Gastrocnemius medialis (tissue), 4 donors: ENCODE measurements around the gene C22orf23.

ENCODE experiments used
- POLR2A ChIP-seq, 2 donors: fragments of 450-650 bp; IDR thresholded peaks; one replicate each; pipeline ENCODE4 v1.6.1; 2017; ENCODE audit warnings: antibody characterized with exemption in 2 of 2, mild to moderate bottlenecking in 2 of 2, moderate library complexity in 2 of 2
- TF ChIP-seq, protein P1 (sequence below), 5 experiments: fragments of 450-650 bp in 3 of 5; fragments of 200-600 bp in 2 of 5; sonication (generic) in 2 of 5; IDR thresholded peaks in 4 of 5; conservative IDR thresholded peaks in 1 of 5; 1 replicate in 4 of 5; 2 replicates in 1 of 5; pipeline ENCODE4 v1.5.1; 2016 to 2019; ENCODE audit warnings: antibody characterized with exemption in 5 of 5, mild to moderate bottlenecking in 3 of 5, moderate library complexity in 3 of 5

DNA sequence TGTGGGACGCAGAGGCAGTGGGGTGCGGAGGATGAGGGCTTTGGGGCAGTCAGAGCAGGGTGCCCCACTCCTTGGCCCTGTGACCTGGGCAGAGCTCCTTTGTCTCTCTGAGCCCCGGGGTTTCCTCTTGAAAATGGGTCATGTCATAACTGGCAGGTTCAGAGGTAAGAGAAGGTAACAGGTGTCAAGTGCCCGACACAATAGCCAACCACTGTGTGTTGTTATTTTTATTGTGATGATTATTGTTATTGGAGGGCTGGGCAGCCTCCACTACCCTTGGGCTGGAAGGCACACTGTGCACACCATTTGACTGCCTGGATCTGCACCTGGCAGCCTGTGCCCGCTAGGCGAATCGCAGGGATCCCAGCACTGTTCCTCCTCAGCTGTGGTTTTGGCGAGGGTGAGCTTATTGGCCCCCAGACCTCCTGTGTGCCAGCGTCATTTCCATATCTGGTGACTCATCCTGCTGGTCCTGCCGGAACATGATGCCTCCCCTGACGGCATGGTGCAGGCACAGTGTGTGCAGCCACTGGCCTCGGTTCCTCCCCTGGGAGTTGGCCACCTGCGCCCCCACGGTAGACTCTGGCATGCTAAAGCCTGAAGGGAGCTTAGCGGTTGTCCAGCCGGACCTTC lies 46.4 kb upstream of the C22orf23 start:
- peak; percentile 35 to 39 for TF ChIP-seq POLR2A (IDR thresholded peaks at IDR 0.05)
- TF ChIP-seq, protein P1, sequence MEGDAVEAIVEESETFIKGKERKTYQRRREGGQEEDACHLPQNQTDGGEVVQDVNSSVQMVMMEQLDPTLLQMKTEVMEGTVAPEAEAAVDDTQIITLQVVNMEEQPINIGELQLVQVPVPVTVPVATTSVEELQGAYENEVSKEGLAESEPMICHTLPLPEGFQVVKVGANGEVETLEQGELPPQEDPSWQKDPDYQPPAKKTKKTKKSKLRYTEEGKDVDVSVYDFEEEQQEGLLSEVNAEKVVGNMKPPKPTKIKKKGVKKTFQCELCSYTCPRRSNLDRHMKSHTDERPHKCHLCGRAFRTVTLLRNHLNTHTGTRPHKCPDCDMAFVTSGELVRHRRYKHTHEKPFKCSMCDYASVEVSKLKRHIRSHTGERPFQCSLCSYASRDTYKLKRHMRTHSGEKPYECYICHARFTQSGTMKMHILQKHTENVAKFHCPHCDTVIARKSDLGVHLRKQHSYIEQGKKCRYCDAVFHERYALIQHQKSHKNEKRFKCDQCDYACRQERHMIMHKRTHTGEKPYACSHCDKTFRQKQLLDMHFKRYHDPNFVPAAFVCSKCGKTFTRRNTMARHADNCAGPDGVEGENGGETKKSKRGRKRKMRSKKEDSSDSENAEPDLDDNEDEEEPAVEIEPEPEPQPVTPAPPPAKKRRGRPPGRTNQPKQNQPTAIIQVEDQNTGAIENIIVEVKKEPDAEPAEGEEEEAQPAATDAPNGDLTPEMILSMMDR (IDR thresholded peaks at IDR 0.05 in 4 of 5, conservative IDR thresholded peaks at IDR 0.05 in 1 of 5): peak in 1 of 5 experiments; percentile 11
